GM18505 (cell line): ENCODE measurements around the gene LHX5.

Experiments used
- ATAC-seq: cut with Tn5 transposase; IDR thresholded peaks from one replicate; pipeline ENCODE4 v1.9.1; 2021; ENCODE audit not compliant: unreplicated experiment
- POLR2A ChIP-seq: IDR thresholded peaks from 4 replicates; pipeline ENCODE4 v1.6.1; 2011; ENCODE audit warnings: borderline replicate concordance; ENCODE audit not compliant: insufficient read depth, insufficient read length; ENCODE audit errors: extremely low read depth

Gene LHX5

GRCh38 chr12:113443030-113443539 is 28.6 kb downstream of the LHX5 start:
- ATAC-seq, result no peak
- TF ChIP-seq POLR2A, result no peak

DNA sequence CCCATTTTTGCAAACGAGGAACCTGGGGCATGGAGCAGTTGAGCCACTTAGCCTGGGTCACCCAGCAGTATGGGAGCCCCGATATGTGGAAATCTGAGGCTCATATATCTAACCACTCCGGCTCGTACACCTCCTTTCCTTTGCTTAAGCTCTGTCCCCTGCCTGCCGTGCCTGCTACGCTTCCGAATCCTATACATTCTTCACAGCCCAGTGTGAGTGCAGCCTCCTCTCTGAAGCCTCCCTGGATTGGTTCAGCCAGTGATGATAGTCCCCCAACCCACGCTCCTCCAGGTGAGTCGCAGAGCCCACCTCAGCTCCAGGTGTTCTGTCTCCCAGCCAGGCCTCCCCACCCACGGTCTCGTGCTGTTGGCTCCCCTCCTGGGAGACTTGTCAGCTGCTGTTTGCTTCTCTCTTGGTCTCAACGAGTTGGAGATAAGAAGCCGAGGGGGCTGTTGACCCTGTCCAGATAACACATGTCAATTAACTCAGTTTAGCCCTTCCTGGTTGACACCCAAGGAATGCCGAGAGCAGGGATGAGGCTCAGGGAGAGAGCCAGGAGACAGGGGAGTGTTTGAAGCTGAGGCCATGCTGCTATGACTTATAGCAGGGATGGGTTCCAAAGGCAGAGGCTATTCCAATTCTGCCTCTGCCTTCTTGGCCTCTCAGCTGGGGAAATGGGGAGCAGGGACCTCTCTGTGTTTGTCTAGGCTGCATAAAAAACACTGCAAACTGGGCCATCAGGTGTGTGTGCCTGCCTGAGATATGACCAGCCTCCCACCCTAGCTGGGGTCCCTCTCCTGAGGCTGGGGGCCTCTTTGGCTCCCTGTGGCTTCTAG is 30.5 kb downstream of the LHX5 start:
- TF ChIP-seq POLR2A, result no peak
- ATAC-seq, result no peak

GRCh38 chr12:113440336-113440735 is 31.3 kb downstream of the LHX5 start:
- no peak for TF ChIP-seq POLR2A
- ATAC-seq, result no peak

GRCh38 chr12:113439606-113440030 is 32.1 kb downstream of the LHX5 start:
- TF ChIP-seq POLR2A, result no peak
- ATAC-seq, result no peak

DNA sequence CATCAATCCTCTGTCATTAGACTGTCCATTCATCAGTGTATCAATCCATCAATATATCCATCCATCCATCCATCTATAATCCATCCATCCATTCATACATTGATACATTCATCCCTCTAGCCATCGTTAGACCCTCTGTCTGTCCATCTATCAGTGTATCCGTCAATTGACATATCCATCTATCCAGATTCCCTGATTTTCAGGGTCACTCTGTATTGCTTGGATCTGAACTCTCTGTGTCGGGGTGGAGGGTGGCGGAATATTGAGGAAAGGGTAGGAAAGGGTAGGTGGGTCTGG is 32.4 kb downstream of the LHX5 start:
- no peak for TF ChIP-seq POLR2A
- no peak for ATAC-seq

DNA sequence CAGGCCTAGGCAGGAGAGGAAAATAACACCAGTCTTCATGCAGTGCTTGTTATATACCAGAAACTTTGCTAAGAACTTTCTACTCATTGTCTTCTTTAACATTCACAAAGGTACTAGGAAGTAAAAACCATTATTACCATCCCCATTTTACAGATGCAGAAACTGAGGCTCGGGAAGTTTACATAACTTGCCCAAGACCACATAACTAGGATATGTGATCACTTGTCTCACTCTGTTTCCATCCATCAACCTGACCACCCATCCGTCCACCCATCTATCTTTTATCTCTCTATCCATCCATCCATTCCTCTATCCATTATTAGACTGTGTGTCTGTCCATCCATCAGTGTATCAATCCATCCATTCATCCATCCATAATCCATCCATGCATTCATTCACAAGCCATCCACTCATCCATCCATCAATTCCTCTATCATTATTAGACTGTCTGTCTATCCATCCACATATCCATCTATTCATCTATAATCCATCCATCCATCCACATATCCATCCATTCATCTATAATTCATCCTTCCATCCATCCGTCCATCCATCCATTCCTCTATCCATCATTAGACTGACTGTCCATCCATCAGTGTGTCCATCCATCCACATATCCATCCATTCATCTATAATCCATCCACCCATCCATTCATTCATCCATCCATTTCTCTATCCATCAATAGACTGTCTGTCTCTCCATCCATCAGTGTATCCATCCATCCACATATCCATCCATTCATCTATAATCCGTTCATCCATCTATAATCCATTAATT is 33.0 kb downstream of the LHX5 start:
- no peak for TF ChIP-seq POLR2A
- no peak for ATAC-seq

GRCh38 chr12:113437729-113438100 is 34.0 kb downstream of the LHX5 start:
- no peak for TF ChIP-seq POLR2A
- no peak for ATAC-seq

DNA sequence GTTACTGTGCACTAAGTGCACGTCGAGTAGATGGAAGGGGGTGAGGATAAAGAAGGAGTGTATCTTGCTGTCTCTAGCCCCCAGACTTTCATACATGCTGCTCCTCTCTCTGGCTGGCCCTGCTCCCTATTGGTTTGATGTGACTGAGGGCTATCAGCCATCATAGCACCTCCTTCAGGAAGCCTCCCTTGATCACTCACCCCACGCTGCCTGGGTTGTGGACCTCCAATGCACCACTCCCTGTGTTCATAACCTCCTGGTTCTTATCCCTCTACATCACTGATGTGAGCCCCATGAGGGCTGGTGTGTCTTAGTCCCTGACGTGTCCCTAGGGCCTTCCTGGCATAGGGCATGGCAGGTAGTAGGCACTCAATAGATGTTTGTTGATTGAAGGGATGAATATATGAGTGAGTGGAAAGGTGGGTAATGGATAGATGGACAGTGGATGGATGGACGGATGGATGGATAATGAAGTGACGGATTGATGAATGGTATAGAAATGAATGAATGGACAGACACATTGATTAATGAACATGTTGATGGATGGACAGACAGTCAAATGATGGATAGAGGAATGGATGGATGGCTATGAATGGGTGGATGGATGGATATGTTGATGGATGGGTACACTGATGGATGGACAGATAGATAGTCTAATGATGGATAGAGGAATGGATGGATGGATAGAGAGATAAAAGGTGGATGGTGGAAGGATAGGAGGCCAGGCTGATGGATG is 34.5 kb downstream of the LHX5 start:
- ATAC-seq, result no peak
- TF ChIP-seq POLR2A, result no peak

GRCh38 chr12:113436586-113436985 is 35.1 kb downstream of the LHX5 start:
- TF ChIP-seq POLR2A, result no peak
- ATAC-seq, result no peak

- no peak for TF ChIP-seq POLR2A
- ATAC-seq, result no peak
These were observed 36.3 kb downstream of the LHX5 start for GRCh38 chr12:113435367-113435766.

DNA sequence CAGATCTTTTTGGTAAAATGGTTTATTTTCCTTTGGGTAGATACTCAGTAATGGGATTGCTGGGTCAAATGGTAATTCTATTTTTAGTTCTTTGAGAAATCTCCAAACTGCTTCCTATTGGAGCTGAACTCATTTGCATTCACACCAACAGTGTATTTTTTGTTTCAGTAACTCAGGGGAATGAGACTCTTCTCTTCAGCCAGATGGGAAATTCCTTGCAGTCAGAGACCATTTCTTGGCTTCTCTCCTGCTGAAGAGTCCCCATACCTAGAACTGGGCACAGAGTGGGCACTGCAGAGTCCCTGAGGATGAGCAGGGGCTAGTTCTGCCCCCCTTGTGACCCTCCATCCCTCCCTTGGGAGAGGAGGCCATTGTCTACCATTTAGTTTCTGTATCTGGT is 38.7 kb downstream of the LHX5 start:
- TF ChIP-seq POLR2A, result no peak
- ATAC-seq, result no peak

GRCh38 chr12:113428482-113428881 is 43.2 kb downstream of the LHX5 start:
- ATAC-seq, result no peak
- TF ChIP-seq POLR2A, result no peak

- TF ChIP-seq POLR2A, result no peak
- no peak for ATAC-seq
These were observed 43.8 kb downstream of the LHX5 start for GRCh38 chr12:113427882-113428281.
